A549 (cell line): ENCODE measurements around the gene ATF2. TPM values are rescaled to one million over a fixed set of nuclear protein-coding genes. Genes with fewer than 3 reads are reported as not detected.

Experiments
- ATAC-seq, 2 experiments: fragments of 200-7000 bp in 1 of 2; fragments of >200 bp in 1 of 2; cut with Nextera tagmentation in 1 of 2; cut with Tn5 transposase in 1 of 2; 3 replicates each; pipeline versions ENCODE4 v1.8.0 to v1.9.1; 2018 to 2020; ENCODE audit warnings: mild to moderate bottlenecking in 1 of 2, moderate library complexity in 1 of 2
- CTCF ChIA-PET: fragments of 300-600 bp; sonication (Branson Sonifier 250); formaldehyde crosslinking; extraction: SDS; loops from one replicate; lab custom pipeline; 2021; ENCODE audit warnings: antibody characterized with exemption, inconsistent platforms; lab: Yijun Ruan, JAX
- POLR2A ChIA-PET: fragments of 350-600 bp; formaldehyde crosslinking; extraction: SDS; loops from one replicate; lab custom pipeline; 2021; ENCODE audit warnings: antibody characterized with exemption, inconsistent platforms; lab: Yijun Ruan, JAX
- DNase-seq, 2 experiments: peaks; one replicate each; pipeline versions ENCODE4 v3.0.0 to v3.0.0-alpha.2; 2011 to 2016; ENCODE audit warnings: low read depth in 1 of 2, low spot score in 1 of 2
- FAIRE-seq: peaks from 2 replicates; lab custom pipeline; 2011; peaks lifted over from hg19 to GRCh38; lab: Jason Lieb, UNC
- H3K27ac ChIP-seq, 2 experiments: fragments of >200 bp; sonication (Bioruptor Twin); formaldehyde crosslinking; 3 replicates each; pipeline ENCODE4 v1.5.1; 2016 to 2017
- H3K4me1 ChIP-seq: fragments of >200 bp; sonication (Bioruptor Twin); formaldehyde crosslinking; 3 replicates; pipeline ENCODE4 v1.6.1; 2016
- H3K4me2 ChIP-seq: fragments of >200 bp; sonication (Bioruptor Twin); formaldehyde crosslinking; 3 replicates; pipeline ENCODE4 v1.6.1; 2016
- H3K4me3 ChIP-seq: fragments of >200 bp; sonication (Bioruptor Twin); formaldehyde crosslinking; 3 replicates; pipeline ENCODE4 v1.5.1; 2016
- H3K9me3 ChIP-seq: fragments of >200 bp; sonication (Bioruptor Twin); formaldehyde crosslinking; 3 replicates; pipeline ENCODE4 v1.6.1; 2016
- CBX8 ChIP-seq: fragments of 200-600 bp; sonication (generic); IDR thresholded peaks from 2 replicates; pipeline ENCODE4 v1.6.1; 2016
- FOSB ChIP-seq: fragments of 250-450 bp; sonication (Bioruptor Pico); IDR thresholded peaks from 2 replicates; pipeline ENCODE4 v1.5.0; 2020; ENCODE audit warnings: mild to moderate bottlenecking, moderate library complexity
- FOXS1 ChIP-seq: fragments of 250-450 bp; sonication (Bioruptor Pico); IDR thresholded peaks from 2 replicates; pipeline ENCODE4 v1.5.0; 2020; ENCODE audit warnings: mild to moderate bottlenecking, moderate library complexity
- JUNB ChIP-seq: fragments of >200 bp; sonication (Bioruptor Twin); formaldehyde crosslinking; IDR thresholded peaks from 2 replicates; pipeline ENCODE4 v1.6.1; 2016
- KDM1A ChIP-seq: fragments of 200-600 bp; sonication (generic); IDR thresholded peaks from 2 replicates; pipeline ENCODE4 v1.6.1; 2016; ENCODE audit warnings: low read depth, mild to moderate bottlenecking
- KDM5A ChIP-seq: fragments of 200-600 bp; sonication (generic); IDR thresholded peaks from 2 replicates; pipeline ENCODE4 v1.6.1; 2016; ENCODE audit warnings: antibody characterized with exemption, mild to moderate bottlenecking
- MYC ChIP-seq: IDR thresholded peaks from 2 replicates; pipeline ENCODE4 v1.6.1; 2012; ENCODE audit warnings: mild to moderate bottlenecking, inconsistent platforms, low read length, improper control_type of control experiment, borderline replicate concordance
- NFE2L2 ChIP-seq: fragments of 150-350 bp; conservative IDR thresholded peaks from 2 replicates; pipeline ENCODE4 v1.6.1; 2014; ENCODE audit warnings: low read length
- POLR2AphosphoS2 ChIP-seq: conservative IDR thresholded peaks from 2 replicates; pipeline ENCODE4 v1.6.1; 2012; ENCODE audit warnings: low read length, improper control_type of control experiment, inconsistent platforms
- RAD21 ChIP-seq, 2 experiments: fragments of >200 bp in 1 of 2; sonication (Bioruptor Twin) in 1 of 2; formaldehyde crosslinking in 1 of 2; IDR thresholded peaks in 1 of 2; conservative IDR thresholded peaks in 1 of 2; 2 replicates in 1 of 2; 3 replicates in 1 of 2; pipeline ENCODE4 v1.6.1; 2012 to 2018; ENCODE audit warnings: inconsistent platforms in 1 of 2
- REST ChIP-seq: fragments of 200-600 bp; sonication (generic); IDR thresholded peaks from 2 replicates; pipeline ENCODE4 v1.6.1; 2016; ENCODE audit warnings: antibody characterized with exemption, mild to moderate bottlenecking, moderate library complexity
- RFX5 ChIP-seq: fragments of 450-650 bp; IDR thresholded peaks from 2 replicates; pipeline ENCODE4 v1.7.1; 2014; ENCODE audit warnings: antibody characterized with exemption, mild to moderate bottlenecking, moderate library complexity
- RNF2 ChIP-seq: fragments of 200-600 bp; sonication (generic); IDR thresholded peaks from 2 replicates; pipeline ENCODE4 v1.6.1; 2016; ENCODE audit warnings: low read depth, mild to moderate bottlenecking, antibody characterized with exemption, moderate library complexity, borderline replicate concordance
- SMC3 ChIP-seq: fragments of >200 bp; sonication (Bioruptor Twin); formaldehyde crosslinking; IDR thresholded peaks from 3 replicates; pipeline ENCODE4 v1.6.1; 2018; ENCODE audit warnings: inconsistent platforms
- SREBF2 ChIP-seq: fragments of 450-650 bp; IDR thresholded peaks from 2 replicates; pipeline ENCODE4 v1.6.1; 2014; ENCODE audit warnings: mild to moderate bottlenecking, moderate library complexity
- TP53 ChIP-seq: fragments of 250-450 bp; sonication (Bioruptor Pico); IDR thresholded peaks from 2 replicates; pipeline ENCODE4 v1.5.0; 2021; ENCODE audit warnings: mild to moderate bottlenecking, moderate library complexity
- ZC3H11A ChIP-seq: fragments of 450-650 bp; IDR thresholded peaks from 2 replicates; pipeline ENCODE4 v1.6.1; 2014; ENCODE audit warnings: antibody characterized with exemption, mild to moderate bottlenecking
- ZFP36 ChIP-seq: fragments of 450-650 bp; IDR thresholded peaks from 2 replicates; pipeline ENCODE4 v1.6.1; 2014; ENCODE audit warnings: borderline replicate concordance; ENCODE audit not compliant: partially characterized antibody
- ZSCAN20 ChIP-seq: fragments of 250-450 bp; sonication (Bioruptor Pico); IDR thresholded peaks from 2 replicates; pipeline ENCODE4 v1.8.0; 2022; ENCODE audit warnings: mild to moderate bottlenecking, moderate library complexity
- WGBS: methylation state at CpG from one replicate; pipeline ENCODE4 v1.1.6; 2017; ENCODE audit errors: missing lambda C conversion rate; 5-methylcytosine and 5-hydroxymethylcytosine counted together
- polyA plus RNA-seq, 4 experiments: library from polyadenylated mRNA; depleted of rRNA in 3 of 4; stranded (reverse); fragments of >200 nt; fragmentation: RNase III in 1 of 4; extraction: RNeasy Plus Mini Kit Qiagen cat#74134 plus additional on column Dnase treatment in 1 of 4; gene quantifications; 2 replicates in 3 of 4; 3 replicates in 1 of 4; pipeline ENCODE4 v1.2.3, GENCODE V29; 2011 to 2017
- TF ChIP-seq, protein P1 (sequence below): fragments of >200 bp; sonication (Bioruptor Twin); formaldehyde crosslinking; IDR thresholded peaks from 3 replicates; pipeline ENCODE4 v1.5.1; 2016
- TF ChIP-seq, protein P2 (sequence below): IDR thresholded peaks from 2 replicates; pipeline ENCODE4 v1.6.1; 2012

Gene ATF2
- polyA plus RNA-seq, 2 of the 4 experiments (the other 2 are of a cell fraction): 18.9 to 67.4 TPM

DNA sequence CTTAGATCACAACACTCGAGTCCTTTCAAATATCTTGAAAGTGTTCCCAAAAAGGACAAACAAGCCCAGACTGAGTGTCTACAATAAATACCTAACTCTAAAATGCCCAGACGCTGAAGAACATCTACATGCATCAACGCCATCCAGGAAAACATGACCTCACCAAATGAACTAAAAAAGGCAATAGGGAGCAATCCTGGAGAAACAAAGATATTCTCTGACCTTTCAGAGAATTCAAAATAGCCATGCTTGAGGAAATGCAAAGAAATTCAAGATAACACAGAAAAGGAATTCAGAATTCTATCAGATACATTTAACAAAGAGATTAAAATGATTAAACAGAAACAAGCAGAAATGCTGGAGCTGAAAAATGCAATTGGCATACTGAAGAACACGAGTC lies 101.6 kb downstream of the ATF2 start (continued):
- TF ChIP-seq, protein P1, sequence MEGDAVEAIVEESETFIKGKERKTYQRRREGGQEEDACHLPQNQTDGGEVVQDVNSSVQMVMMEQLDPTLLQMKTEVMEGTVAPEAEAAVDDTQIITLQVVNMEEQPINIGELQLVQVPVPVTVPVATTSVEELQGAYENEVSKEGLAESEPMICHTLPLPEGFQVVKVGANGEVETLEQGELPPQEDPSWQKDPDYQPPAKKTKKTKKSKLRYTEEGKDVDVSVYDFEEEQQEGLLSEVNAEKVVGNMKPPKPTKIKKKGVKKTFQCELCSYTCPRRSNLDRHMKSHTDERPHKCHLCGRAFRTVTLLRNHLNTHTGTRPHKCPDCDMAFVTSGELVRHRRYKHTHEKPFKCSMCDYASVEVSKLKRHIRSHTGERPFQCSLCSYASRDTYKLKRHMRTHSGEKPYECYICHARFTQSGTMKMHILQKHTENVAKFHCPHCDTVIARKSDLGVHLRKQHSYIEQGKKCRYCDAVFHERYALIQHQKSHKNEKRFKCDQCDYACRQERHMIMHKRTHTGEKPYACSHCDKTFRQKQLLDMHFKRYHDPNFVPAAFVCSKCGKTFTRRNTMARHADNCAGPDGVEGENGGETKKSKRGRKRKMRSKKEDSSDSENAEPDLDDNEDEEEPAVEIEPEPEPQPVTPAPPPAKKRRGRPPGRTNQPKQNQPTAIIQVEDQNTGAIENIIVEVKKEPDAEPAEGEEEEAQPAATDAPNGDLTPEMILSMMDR: no peak
- TF ChIP-seq ZC3H11A: no peak
- TF ChIP-seq JUNB: no peak
- no peak for TF ChIP-seq KDM1A
- TF ChIP-seq MYC: no peak
- TF ChIP-seq, all 56 proteins: peak for 0

GRCh38 chr2:175064797-175065196 lies 103.2 kb downstream of the ATF2 start:
- no peaks in the 10 kb centered on the region for H3K9me3 ChIP-seq
- WGBS: 94% methylated on average over 5 of the region's 5 CpGs
- no peak overlapping the region for H3K4me2 ChIP-seq
- DNase-seq (no peak), ATAC-seq (no peak), FAIRE-seq (no peak)
- H3K4me3 ChIP-seq: no peak overlapping the region
- ChIA-PET CTCF (interaction anchor here (1.7 kb wide), 1 partner anchor 17 kb away, joined by 6 read pairs; no protein-coding TSS in a partner anchor), POLR2A (no interaction called here)
- H3K4me1 ChIP-seq: no peaks in the 10 kb centered on the region
- H3K27ac ChIP-seq: no peak overlapping the region
- TF ChIP-seq CBX8: no peak
- TF ChIP-seq, protein P2, sequence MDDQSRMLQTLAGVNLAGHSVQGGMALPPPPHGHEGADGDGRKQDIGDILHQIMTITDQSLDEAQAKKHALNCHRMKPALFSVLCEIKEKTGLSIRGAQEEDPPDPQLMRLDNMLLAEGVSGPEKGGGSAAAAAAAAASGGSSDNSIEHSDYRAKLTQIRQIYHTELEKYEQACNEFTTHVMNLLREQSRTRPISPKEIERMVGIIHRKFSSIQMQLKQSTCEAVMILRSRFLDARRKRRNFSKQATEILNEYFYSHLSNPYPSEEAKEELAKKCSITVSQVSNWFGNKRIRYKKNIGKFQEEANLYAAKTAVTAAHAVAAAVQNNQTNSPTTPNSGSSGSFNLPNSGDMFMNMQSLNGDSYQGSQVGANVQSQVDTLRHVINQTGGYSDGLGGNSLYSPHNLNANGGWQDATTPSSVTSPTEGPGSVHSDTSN: no peak
- no peak for TF ChIP-seq TP53
- no peak for TF ChIP-seq SMC3
- TF ChIP-seq ZSCAN20: no peak
- TF ChIP-seq FOXS1: no peak
- no peak for TF ChIP-seq FOSB (CRISPR knock-in tag)

- H3K27ac ChIP-seq: no peak overlapping the region
- ChIA-PET POLR2A (no interaction called here), CTCF (interaction anchor here (1.1 to 1.7 kb wide), 4 partner anchors 15 to 48 kb away, joined by 3 to 6 read pairs (median 4); no protein-coding TSS in a partner anchor)
- DNase-seq: no peak
- FAIRE-seq: no peak
- 91% methylated on average over 2 of the region's 2 CpGs for WGBS
- H3K4me1 ChIP-seq: no peaks in the 10 kb centered on the region
- ATAC-seq: no peak
- H3K9me3 ChIP-seq: no peaks in the 10 kb centered on the region
- H3K4me2 ChIP-seq: no peak overlapping the region
- no peak overlapping the region for H3K4me3 ChIP-seq
- no peak for TF ChIP-seq RAD21 (conservative IDR thresholded peaks at IDR 0.05 in 1 of 2, IDR thresholded peaks at IDR 0.05 in 1 of 2)
- no peak for TF ChIP-seq SMC3
- TF ChIP-seq SREBF2: no peak
- TF ChIP-seq NFE2L2: no peak
- TF ChIP-seq REST: no peak
- no peak for TF ChIP-seq JUNB
- no peak for TF ChIP-seq KDM5A
- TF ChIP-seq, protein P1: no peak
- no peak for TF ChIP-seq RFX5
- no peak for TF ChIP-seq RNF2
- no peak for TF ChIP-seq POLR2AphosphoS2
- no peak for TF ChIP-seq ZFP36
Observed at GRCh38 chr2:175063741-175064140, 104.3 kb downstream of the ATF2 start.
